ENCODE results near the gene EGFL8.

DNA sequence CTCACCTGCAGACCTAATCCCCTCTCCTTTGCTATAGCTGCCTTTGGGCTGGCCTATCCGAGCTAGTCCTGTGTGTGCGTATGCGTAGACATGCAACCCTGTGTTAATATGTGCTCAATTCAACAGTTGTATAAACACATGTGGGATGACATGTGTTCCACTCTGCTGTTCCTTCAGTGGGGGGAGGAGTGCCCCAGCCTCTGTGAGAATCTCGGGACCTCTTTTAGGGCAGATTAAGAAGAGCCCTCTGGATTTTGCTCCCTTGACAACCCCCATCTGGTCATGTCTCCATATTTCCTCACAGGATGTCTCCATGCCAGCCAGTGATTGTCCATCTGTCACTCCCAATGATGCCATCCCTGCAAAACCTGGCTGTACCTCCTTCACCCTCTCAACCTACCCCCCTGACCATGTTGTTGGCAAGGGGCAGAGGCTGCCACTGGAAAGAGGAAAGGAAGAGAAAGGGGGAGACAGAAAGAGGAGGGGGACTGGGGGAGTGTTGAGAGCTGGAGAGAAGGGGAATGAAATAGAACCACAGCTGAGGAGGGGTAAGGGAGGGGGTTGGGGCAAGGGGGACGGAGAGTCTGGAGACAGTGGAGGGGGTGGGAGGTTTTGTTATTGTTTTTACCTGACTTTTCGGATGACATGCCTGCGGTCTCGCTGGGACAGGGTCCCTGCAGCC is 13.1 kb upstream of the EGFL8 start:
- TF ChIP-seq, protein P1, sequence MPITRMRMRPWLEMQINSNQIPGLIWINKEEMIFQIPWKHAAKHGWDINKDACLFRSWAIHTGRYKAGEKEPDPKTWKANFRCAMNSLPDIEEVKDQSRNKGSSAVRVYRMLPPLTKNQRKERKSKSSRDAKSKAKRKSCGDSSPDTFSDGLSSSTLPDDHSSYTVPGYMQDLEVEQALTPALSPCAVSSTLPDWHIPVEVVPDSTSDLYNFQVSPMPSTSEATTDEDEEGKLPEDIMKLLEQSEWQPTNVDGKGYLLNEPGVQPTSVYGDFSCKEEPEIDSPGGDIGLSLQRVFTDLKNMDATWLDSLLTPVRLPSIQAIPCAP (CRISPR knock-in tag; IDR thresholded peaks at IDR 0.05; ENCODE audit: borderline replicate concordance): no peak
- TF ChIP-seq, protein P2, sequence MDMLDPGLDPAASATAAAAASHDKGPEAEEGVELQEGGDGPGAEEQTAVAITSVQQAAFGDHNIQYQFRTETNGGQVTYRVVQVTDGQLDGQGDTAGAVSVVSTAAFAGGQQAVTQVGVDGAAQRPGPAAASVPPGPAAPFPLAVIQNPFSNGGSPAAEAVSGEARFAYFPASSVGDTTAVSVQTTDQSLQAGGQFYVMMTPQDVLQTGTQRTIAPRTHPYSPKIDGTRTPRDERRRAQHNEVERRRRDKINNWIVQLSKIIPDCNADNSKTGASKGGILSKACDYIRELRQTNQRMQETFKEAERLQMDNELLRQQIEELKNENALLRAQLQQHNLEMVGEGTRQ (CRISPR knock-in tag; IDR thresholded peaks at IDR 0.05): no peak
- TF ChIP-seq POLR2A (conservative IDR thresholded peaks at IDR 0.05) (no peak), NFE2 (IDR thresholded peaks at IDR 0.05; ENCODE audit: low read depth) (no peak), CHD2 (IDR thresholded peaks at IDR 0.05; ENCODE audit: low read depth, low read length) (no peak), FOXK2 (conservative IDR thresholded peaks at IDR 0.05 in 1 of 2, IDR thresholded peaks at IDR 0.05 in 1 of 2; ENCODE audit: low read depth in 2 of 2) (no peak)
- TF ChIP-seq, protein P3, sequence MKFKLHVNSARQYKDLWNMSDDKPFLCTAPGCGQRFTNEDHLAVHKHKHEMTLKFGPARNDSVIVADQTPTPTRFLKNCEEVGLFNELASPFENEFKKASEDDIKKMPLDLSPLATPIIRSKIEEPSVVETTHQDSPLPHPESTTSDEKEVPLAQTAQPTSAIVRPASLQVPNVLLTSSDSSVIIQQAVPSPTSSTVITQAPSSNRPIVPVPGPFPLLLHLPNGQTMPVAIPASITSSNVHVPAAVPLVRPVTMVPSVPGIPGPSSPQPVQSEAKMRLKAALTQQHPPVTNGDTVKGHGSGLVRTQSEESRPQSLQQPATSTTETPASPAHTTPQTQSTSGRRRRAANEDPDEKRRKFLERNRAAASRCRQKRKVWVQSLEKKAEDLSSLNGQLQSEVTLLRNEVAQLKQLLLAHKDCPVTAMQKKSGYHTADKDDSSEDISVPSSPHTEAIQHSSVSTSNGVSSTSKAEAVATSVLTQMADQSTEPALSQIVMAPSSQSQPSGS (CRISPR knock-in tag; IDR thresholded peaks at IDR 0.05): no peak
- TF ChIP-seq, protein P4, sequence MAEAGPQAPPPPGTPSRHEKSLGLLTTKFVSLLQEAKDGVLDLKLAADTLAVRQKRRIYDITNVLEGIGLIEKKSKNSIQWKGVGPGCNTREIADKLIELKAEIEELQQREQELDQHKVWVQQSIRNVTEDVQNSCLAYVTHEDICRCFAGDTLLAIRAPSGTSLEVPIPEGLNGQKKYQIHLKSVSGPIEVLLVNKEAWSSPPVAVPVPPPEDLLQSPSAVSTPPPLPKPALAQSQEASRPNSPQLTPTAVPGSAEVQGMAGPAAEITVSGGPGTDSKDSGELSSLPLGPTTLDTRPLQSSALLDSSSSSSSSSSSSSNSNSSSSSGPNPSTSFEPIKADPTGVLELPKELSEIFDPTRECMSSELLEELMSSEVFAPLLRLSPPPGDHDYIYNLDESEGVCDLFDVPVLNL (CRISPR knock-in tag; IDR thresholded peaks at IDR 0.05; ENCODE audit: low read depth): no peak
- TF ChIP-seq, protein P5, sequence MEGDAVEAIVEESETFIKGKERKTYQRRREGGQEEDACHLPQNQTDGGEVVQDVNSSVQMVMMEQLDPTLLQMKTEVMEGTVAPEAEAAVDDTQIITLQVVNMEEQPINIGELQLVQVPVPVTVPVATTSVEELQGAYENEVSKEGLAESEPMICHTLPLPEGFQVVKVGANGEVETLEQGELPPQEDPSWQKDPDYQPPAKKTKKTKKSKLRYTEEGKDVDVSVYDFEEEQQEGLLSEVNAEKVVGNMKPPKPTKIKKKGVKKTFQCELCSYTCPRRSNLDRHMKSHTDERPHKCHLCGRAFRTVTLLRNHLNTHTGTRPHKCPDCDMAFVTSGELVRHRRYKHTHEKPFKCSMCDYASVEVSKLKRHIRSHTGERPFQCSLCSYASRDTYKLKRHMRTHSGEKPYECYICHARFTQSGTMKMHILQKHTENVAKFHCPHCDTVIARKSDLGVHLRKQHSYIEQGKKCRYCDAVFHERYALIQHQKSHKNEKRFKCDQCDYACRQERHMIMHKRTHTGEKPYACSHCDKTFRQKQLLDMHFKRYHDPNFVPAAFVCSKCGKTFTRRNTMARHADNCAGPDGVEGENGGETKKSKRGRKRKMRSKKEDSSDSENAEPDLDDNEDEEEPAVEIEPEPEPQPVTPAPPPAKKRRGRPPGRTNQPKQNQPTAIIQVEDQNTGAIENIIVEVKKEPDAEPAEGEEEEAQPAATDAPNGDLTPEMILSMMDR (IDR thresholded peaks at IDR 0.05 in 2 of 3, conservative IDR thresholded peaks at IDR 0.05 in 1 of 3; ENCODE audit: insufficient read depth in 2 of 3, low read depth in 1 of 3, low read length in 3 of 3): no peak

Data from K562 (cell line).